Endodermal cell (in vitro differentiated cells): Measurements from ENCODE around the gene OSBPL8. TPM values are rescaled to one million over a fixed set of nuclear protein-coding genes. Genes with fewer than 3 reads are reported as not detected.

Experiments
- DNase-seq: peaks from one replicate; pipeline ENCODE4 v3.0.0-alpha.2; 2017
- H3K27ac ChIP-seq: 2 replicates; pipeline ENCODE4 v1.5.1; 2013; ENCODE audit warnings: mild to moderate bottlenecking, low read depth, low read length, moderate library complexity
- H3K27me3 ChIP-seq: 2 replicates; pipeline ENCODE4 v1.6.1; 2013; ENCODE audit warnings: mild to moderate bottlenecking, low read length, moderate library complexity; ENCODE audit not compliant: insufficient read depth, control insufficient read depth, poor library complexity, severe bottlenecking
- H3K36me3 ChIP-seq: 2 replicates; pipeline ENCODE4 v1.7.0; 2013; ENCODE audit warnings: mild to moderate bottlenecking, low read length, moderate library complexity; ENCODE audit not compliant: control insufficient read depth, insufficient read depth
- H3K4me1 ChIP-seq: one replicate; pipeline ENCODE4 v1.7.0; 2013; ENCODE audit warnings: low read length; ENCODE audit not compliant: control insufficient read depth, insufficient read depth
- H3K4me3 ChIP-seq: 2 replicates; pipeline ENCODE4 v1.5.1; 2013; ENCODE audit warnings: mild to moderate bottlenecking, low read length, moderate library complexity
- H3K9ac ChIP-seq: 2 replicates; pipeline ENCODE4 v1.6.1; 2013; ENCODE audit warnings: mild to moderate bottlenecking, low read length, moderate library complexity; ENCODE audit not compliant: poor library complexity, severe bottlenecking; ENCODE audit errors: extremely low read depth
- H3K9me3 ChIP-seq: 2 replicates; pipeline ENCODE4 v1.6.1; 2013; ENCODE audit warnings: mild to moderate bottlenecking, low read length, moderate library complexity; ENCODE audit not compliant: control insufficient read depth
- H3K27ac Mint-ChIP-seq: 2 replicates; pipeline ENCODE4 v1.8.0; 2020; ENCODE audit warnings: mixed read lengths
- H3K27me3 Mint-ChIP-seq: 2 replicates; pipeline ENCODE4 v1.8.0; 2021; ENCODE audit warnings: mild to moderate bottlenecking, mixed read lengths; ENCODE audit not compliant: insufficient read depth
- H3K36me3 Mint-ChIP-seq: 2 replicates; pipeline ENCODE4 v1.8.0; 2020; ENCODE audit warnings: low read depth, mixed read lengths
- H3K4me1 Mint-ChIP-seq: 2 replicates; pipeline ENCODE4 v1.8.0; 2020; ENCODE audit warnings: mixed read lengths
- H3K4me3 Mint-ChIP-seq: 2 replicates; pipeline ENCODE4 v1.8.0; 2020; ENCODE audit warnings: mild to moderate bottlenecking, moderate library complexity, mixed read lengths
- H3K9me3 Mint-ChIP-seq: 2 replicates; pipeline ENCODE4 v1.8.0; 2020; ENCODE audit warnings: mild to moderate bottlenecking, mixed read lengths
- CTCF ChIP-seq: fragments of 200-600 bp; sonication (generic); conservative IDR thresholded peaks from 2 replicates; pipeline ENCODE4 v1.5.0; 2021; ENCODE audit warnings: antibody characterized with exemption, mild to moderate bottlenecking
- WGBS, 2 experiments: methylation state at CpG; one replicate each; pipeline versions ENCODE4 v1.1.5 to v1.1.7; 2013; ENCODE audit warnings: missing lambda C conversion rate in 2 of 2, mixed read lengths in 1 of 2; ENCODE audit not compliant: insufficient coverage in 1 of 2, insufficient read length in 1 of 2; 5-methylcytosine and 5-hydroxymethylcytosine counted together
- long read RNA-seq, 4 experiments: library from polyadenylated mRNA in 2 of 4; library from RNA in 1 of 4; library from capped mRNA in 1 of 4; stranded (forward) in 3 of 4; unstranded in 1 of 4; transcript quantifications; one replicate each; pipeline ENCODE4 v2.0.0, GENCODE V29; 2020 to 2021; ENCODE audit warnings: inconsistent platforms in 1 of 4
- polyA plus RNA-seq, 2 experiments: library from polyadenylated mRNA; stranded (reverse); fragments of 50-300 nt; gene quantifications; one replicate each; pipeline ENCODE4 v1.2.3, GENCODE V29; 2013
- total RNA-seq, 2 donors: library from RNA; stranded (reverse); fragmentation: NEBNext Ultra II Directional in 1 of 2; extraction: Animal tissue kit (Norgen Biotek cat#: 25700) in 1 of 2; gene quantifications; 2 replicates in 1 of 2; 3 replicates in 1 of 2; pipeline ENCODE4 v1.2.1, GENCODE V29; 2021

OSBPL8 gene
- total RNA-seq = 10 to 100 TPM; 44.0 to 58.8 TPM
- polyA plus RNA-seq (2013, experiment 1 of 2) = 47.7 TPM
- 46.2 TPM for polyA plus RNA-seq (2013, experiment 2 of 2)
- long read RNA-seq, experiment 1, partial matches to known transcripts = 1 of 15 reads
- long read RNA-seq, experiment 1, other reads (novel, unspliced or antisense) = 14 of 15 reads
- long read RNA-seq, experiment 2, full-length matches to known transcripts = 18 of 49 reads
- long read RNA-seq, experiment 2, partial matches to known transcripts = 12 of 49 reads
- long read RNA-seq, experiment 2, other reads (novel, unspliced or antisense) = 19 of 49 reads
- long read RNA-seq, experiment 3, full-length matches to known transcripts = 17 of 72 reads
- long read RNA-seq, experiment 3, partial matches to known transcripts = 30 of 72 reads
- long read RNA-seq, experiment 3, other reads (novel, unspliced or antisense) = 25 of 72 reads
- long read RNA-seq, experiment 4, partial matches to known transcripts = 1 of 2 reads
- long read RNA-seq, experiment 4, other reads (novel, unspliced or antisense) = 1 of 2 reads

- TF ChIP-seq CTCF = peak; percentile 39
- Histone ChIP-seq H3K9ac (peak within 1 kb of the TSS; percentile 87), H3K36me3 (no peaks in the 10 kb centered on the region), H3K27ac (peak within 1 kb of the TSS; percentile 91), H3K27me3 (no peaks in the 10 kb centered on the region), H3K4me3 (peak within 1 kb of the TSS; percentile 93), H3K4me1 (no peaks in the 10 kb centered on the region), H3K9me3 (no peaks in the 10 kb centered on the region)
- peak; percentile 100 for DNase-seq
- H3K9me3 Mint-ChIP-seq = no peaks in the 10 kb centered on the region
- peak within 1 kb of the TSS; percentile 95 for H3K4me3 Mint-ChIP-seq
- no peaks in the 10 kb centered on the region for H3K27me3 Mint-ChIP-seq
- H3K4me1 Mint-ChIP-seq = peaks cover 37% of the 10 kb centered on the region
- WGBS, 2 experiments = 0% methylated on average over 20 to 76 of the region's 76 CpGs
- peak within 1 kb of the TSS; percentile 98 for H3K27ac Mint-ChIP-seq
- H3K36me3 Mint-ChIP-seq = no peaks in the 10 kb centered on the region
Measured at GRCh38 chr12:76559400-76560085, at the start of gene OSBPL8. Gene OSBPL8 (minus strand): TSS chr12:76559771. CDS start chr12:76487551, 72,220 bp downstream.

- Histone ChIP-seq H3K9me3 (no peaks in the 10 kb centered on the region), H3K4me3 (no peak overlapping the region), H3K36me3 (no peaks in the 10 kb centered on the region), H3K9ac (no peak overlapping the region), H3K27ac (no peak overlapping the region), H3K27me3 (no peaks in the 10 kb centered on the region), H3K4me1 (peaks cover 5% of the 10 kb centered on the region)
- peaks cover 19% of the 10 kb centered on the region for H3K4me1 Mint-ChIP-seq
- 96 to 100% methylated on average over 2 to 11 of the region's 11 CpGs for WGBS, 2 experiments
- no peaks in the 10 kb centered on the region for H3K9me3 Mint-ChIP-seq
- DNase-seq = no peak
- TF ChIP-seq CTCF = no peak
- no peak overlapping the region for H3K4me3 Mint-ChIP-seq
- no peaks in the 10 kb centered on the region for H3K36me3 Mint-ChIP-seq
- H3K27ac Mint-ChIP-seq = no peak overlapping the region
- H3K27me3 Mint-ChIP-seq = no peaks in the 10 kb centered on the region
Measured at GRCh38 chr12:76608070-76608469, 48.5 kb upstream of the OSBPL8 start.

- H3K9me3 Mint-ChIP-seq = peaks cover 4% of the 10 kb centered on the region
- Histone ChIP-seq H3K9ac (no peak overlapping the region), H3K36me3 (no peaks in the 10 kb centered on the region), H3K4me1 (no peaks in the 10 kb centered on the region), H3K9me3 (no peaks in the 10 kb centered on the region), H3K27ac (no peak overlapping the region), H3K27me3 (no peaks in the 10 kb centered on the region), H3K4me3 (no peak overlapping the region)
- DNase-seq = no peak
- no peaks in the 10 kb centered on the region for H3K4me1 Mint-ChIP-seq
- 96 to 100% methylated on average over 1 to 2 of the region's 2 CpGs for WGBS, 2 experiments
- no peak overlapping the region for H3K4me3 Mint-ChIP-seq
- H3K27ac Mint-ChIP-seq = no peak overlapping the region
- no peak for TF ChIP-seq CTCF
- H3K27me3 Mint-ChIP-seq = no peaks in the 10 kb centered on the region
- no peaks in the 10 kb centered on the region for H3K36me3 Mint-ChIP-seq
Measured at GRCh38 chr12:76595056-76595455, 35.5 kb upstream of the OSBPL8 start.
